ENCODE measurements around the gene BMP7.

- TF ChIP-seq EZH2 (IDR thresholded peaks at IDR 0.05; ENCODE audit: insufficient read depth, poor library complexity, severe bottlenecking) = no peak
- TF ChIP-seq EZH2phosphoT487 (IDR thresholded peaks at IDR 0.05; ENCODE audit: insufficient read depth, low read depth) = no peak
Observed at GRCh38 chr20:57164872-57165271, 101.6 kb downstream of the BMP7 start.
